GM18858 (cell line): ENCODE data around the gene DNMT3A.
"Not testable (repeated sequence)": the region's sequence is repeated elsewhere in the genome, so short reads cannot be mapped to it uniquely, and the experiment has no call there.

Experiments used
- ATAC-seq: cut with Tn5 transposase; IDR thresholded peaks from one replicate; pipeline ENCODE4 v1.9.1; 2021; ENCODE audit not compliant: unreplicated experiment

Gene DNMT3A

GRCh38 chr2:25286723-25287483 lies 54.8 kb downstream of the DNMT3A start:
- no peak for ATAC-seq

- no peak for ATAC-seq
Measured at GRCh38 chr2:25286025-25286400, 55.7 kb downstream of the DNMT3A start.

GRCh38 chr2:25285265-25286024 lies 56.3 kb downstream of the DNMT3A start:
- no peak for ATAC-seq

GRCh38 chr2:25284756-25285155 lies 57.0 kb downstream of the DNMT3A start:
- ATAC-seq = no peak

GRCh38 chr2:25283921-25284320 lies 57.8 kb downstream of the DNMT3A start:
- ATAC-seq = no peak

- ATAC-seq = no peak
Measured at GRCh38 chr2:25281941-25282340, 59.8 kb downstream of the DNMT3A start.

GRCh38 chr2:25281522-25281921 lies 60.2 kb downstream of the DNMT3A start:
- ATAC-seq = no peak

- ATAC-seq = no peak
Measured at GRCh38 chr2:25280051-25280687, 61.6 kb downstream of the DNMT3A start.

GRCh38 chr2:25279091-25279651 lies 62.6 kb downstream of the DNMT3A start:
- peak; percentile 81 for ATAC-seq

- ATAC-seq = no peak
Measured at GRCh38 chr2:25276569-25277465, 64.9 kb downstream of the DNMT3A start.

- ATAC-seq = no peak
Measured at GRCh38 chr2:25275575-25275965, 66.2 kb downstream of the DNMT3A start.

- no peak for ATAC-seq
Measured at GRCh38 chr2:25274868-25275574, 66.7 kb downstream of the DNMT3A start.

- no peak for ATAC-seq
Measured at GRCh38 chr2:25273985-25274535, 67.7 kb downstream of the DNMT3A start.

GRCh38 chr2:25272705-25273104 lies 69.0 kb downstream of the DNMT3A start:
- ATAC-seq = not testable (repeated sequence)

GRCh38 chr2:25270061-25270460 lies 71.7 kb downstream of the DNMT3A start:
- ATAC-seq = no peak

GRCh38 chr2:25269233-25269632 lies 72.5 kb downstream of the DNMT3A start:
- no peak for ATAC-seq

- ATAC-seq = no peak
Measured at GRCh38 chr2:25268139-25268538, 73.6 kb downstream of the DNMT3A start.

GRCh38 chr2:25266399-25266798 lies 75.3 kb downstream of the DNMT3A start:
- no peak for ATAC-seq

GRCh38 chr2:25265802-25266201 lies 75.9 kb downstream of the DNMT3A start:
- no peak for ATAC-seq

GRCh38 chr2:25265001-25265400 lies 76.7 kb downstream of the DNMT3A start:
- no peak for ATAC-seq
